Esophagus muscularis mucosa (tissue), 4 donors: ENCODE measurements around the gene FCHO1.

Experiments
- CTCF ChIP-seq, 3 experiments: fragments of 200-600 bp in 2 of 3; fragments of 450-650 bp in 1 of 3; sonication (generic) in 2 of 3; IDR thresholded peaks; one replicate each; pipeline ENCODE4 v1.5.1; 2017 to 2019; ENCODE audit warnings: antibody characterized with exemption in 3 of 3, mild to moderate bottlenecking in 2 of 3, moderate library complexity in 1 of 3
- EP300 ChIP-seq: sonication (generic); formaldehyde crosslinking; IDR thresholded peaks from one replicate; pipeline ENCODE4 v1.6.1; 2017; ENCODE audit warnings: antibody characterized with exemption
- POLR2AphosphoS5 ChIP-seq, 2 donors: sonication (generic); formaldehyde crosslinking; IDR thresholded peaks; one replicate each; pipeline ENCODE4 v1.6.1; 2017; ENCODE audit warnings: antibody characterized with exemption in 2 of 2

GRCh38 chr19:17753976-17754375 is 2.7 kb downstream of the FCHO1 start:
- no peak for TF ChIP-seq CTCF (IDR thresholded peaks at IDR 0.05)
- TF ChIP-seq EP300 = no peak
- TF ChIP-seq POLR2AphosphoS5 (IDR thresholded peaks at IDR 0.05) = no peak
